Fibroblast of upper back skin (primary cell): ENCODE measurements around the gene NDUFS5.
"Not testable (repeated sequence)": the region's sequence is repeated elsewhere in the genome, so short reads cannot be mapped to it uniquely, and the experiment has no call there.

Source experiments
- DNase-seq: peaks from one replicate; pipeline ENCODE4 v3.0.0-alpha.2; 2013

The NDUFS5 gene

GRCh38 chr1:39065542-39065941 is 39.4 kb downstream of the NDUFS5 start:
- no peak for DNase-seq

GRCh38 chr1:39068227-39068626 is 42.1 kb downstream of the NDUFS5 start:
- not testable (repeated sequence) for DNase-seq

GRCh38 chr1:39071557-39071956 is 45.4 kb downstream of the NDUFS5 start:
- not testable (repeated sequence) for DNase-seq

GRCh38 chr1:39076127-39076798 is 50.1 kb downstream of the NDUFS5 start:
- DNase-seq, result peak; percentile 61

GRCh38 chr1:39076799-39077148 is 50.6 kb downstream of the NDUFS5 start:
- DNase-seq, result no peak

GRCh38 chr1:39080269-39080826 is 54.2 kb downstream of the NDUFS5 start:
- no peak for DNase-seq

GRCh38 chr1:39080831-39081270 is 54.7 kb downstream of the NDUFS5 start:
- DNase-seq, result no peak

- DNase-seq, result no peak
Measured at GRCh38 chr1:39081271-39082009, 55.3 kb downstream of the NDUFS5 start.

- DNase-seq, result no peak
Measured at GRCh38 chr1:39082010-39082799, 56.1 kb downstream of the NDUFS5 start.

GRCh38 chr1:39082811-39083576 is 56.8 kb downstream of the NDUFS5 start:
- DNase-seq, result no peak

GRCh38 chr1:39084191-39084590 is 58.0 kb downstream of the NDUFS5 start:
- DNase-seq, result no peak
